GM18507 (cell line): ENCODE data around the gene CREG2.
"Not testable (repeated sequence)": the region's sequence is repeated elsewhere in the genome, so short reads cannot be mapped to it uniquely, and the experiment has no call there.

Experiments
- DNase-seq: peaks from one replicate; pipeline ENCODE4 v3.0.0; 2011; ENCODE audit warnings: low read depth; ENCODE audit not compliant: insufficient read length; ENCODE audit errors: extremely low spot score
- FAIRE-seq: peaks from 2 replicates; lab custom pipeline; 2011; peaks lifted over from hg19 to GRCh38; lab: Jason Lieb, UNC

CREG2 gene

GRCh38 chr2:101327863-101328394 lies 59.4 kb downstream of the CREG2 start:
- DNase-seq (no peak), FAIRE-seq (no peak)

DNA sequence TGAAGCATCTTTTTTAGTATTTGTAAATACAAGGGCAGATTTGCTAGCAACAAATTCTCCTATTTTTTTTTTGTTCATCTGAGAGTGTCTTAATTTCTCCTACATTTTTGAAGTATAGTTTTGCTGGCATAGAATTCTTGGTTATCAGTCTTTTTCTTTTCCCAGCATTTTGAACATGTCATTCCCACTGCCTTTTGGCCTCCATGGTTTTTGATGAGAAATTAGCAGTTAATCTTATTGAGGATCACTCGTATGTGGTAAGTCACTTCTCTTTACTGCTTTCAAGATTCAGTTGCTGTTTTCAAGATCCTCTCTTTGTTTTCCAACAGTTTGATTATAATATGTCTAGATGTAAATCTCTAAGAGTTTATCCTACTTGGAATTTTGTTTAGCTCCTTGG lies 61.9 kb downstream of the CREG2 start:
- FAIRE-seq (no peak), DNase-seq (no peak)

GRCh38 chr2:101316568-101316967 lies 70.7 kb downstream of the CREG2 start:
- FAIRE-seq, DNase-seq: not testable (repeated sequence)

DNA sequence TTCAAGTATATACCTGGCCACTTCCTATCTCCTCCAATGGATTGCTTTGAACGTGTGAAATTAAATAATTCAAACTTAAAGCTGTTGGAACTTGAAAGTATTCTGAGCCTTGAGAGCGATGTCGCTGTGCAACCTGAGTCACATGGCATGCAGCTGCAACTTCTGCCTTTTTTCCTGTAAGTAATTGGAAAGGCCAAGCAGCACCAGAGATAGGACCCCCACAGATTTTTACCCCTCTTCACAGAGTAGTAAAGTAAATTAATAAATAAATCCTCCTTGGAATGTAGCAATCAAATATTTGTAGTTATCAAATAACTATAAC lies 75.6 kb downstream of the CREG2 start:
- DNase-seq, result no peak
- no peak for FAIRE-seq

DNA sequence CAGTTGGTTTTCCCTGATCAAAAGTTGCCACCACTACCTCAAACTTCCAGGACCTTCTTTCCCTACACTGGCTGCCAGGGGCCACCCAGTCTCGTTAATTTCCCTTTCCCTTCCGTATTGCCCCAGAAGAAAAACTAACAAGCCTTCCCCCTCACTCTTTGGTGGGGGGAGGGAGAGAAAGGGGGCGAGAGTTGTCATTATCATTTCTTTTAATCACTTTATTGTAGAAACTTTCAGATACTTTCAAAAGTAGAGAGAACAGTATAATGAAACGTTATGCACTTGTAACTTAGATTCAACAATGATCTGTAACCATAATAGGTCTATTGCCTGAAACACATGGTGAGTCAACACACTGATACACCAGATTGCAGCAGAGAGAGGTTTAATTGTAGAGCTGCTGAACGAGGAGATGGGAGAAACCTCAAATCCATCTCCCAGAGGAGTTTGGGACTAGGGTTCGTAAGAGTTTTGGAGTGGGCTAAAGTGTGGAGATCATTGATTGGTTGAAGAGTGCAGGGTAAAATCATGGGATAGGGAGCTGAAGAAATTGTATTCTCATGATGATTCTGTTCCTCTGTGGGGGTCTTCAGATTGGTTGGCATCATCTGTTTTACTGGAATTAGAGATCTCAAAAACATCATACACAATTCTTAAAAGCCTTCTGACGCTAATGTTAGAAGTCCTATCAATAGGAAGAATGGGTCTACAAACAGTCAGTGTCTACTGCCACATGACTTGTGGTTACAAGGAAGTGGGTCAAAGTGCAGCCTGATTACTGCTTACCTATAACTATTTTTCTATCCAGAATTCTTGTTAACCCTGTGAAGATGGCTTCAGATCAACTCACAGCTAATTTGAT lies 76.2 kb downstream of the CREG2 start:
- DNase-seq, result no peak
- FAIRE-seq, result no peak

- no peak for FAIRE-seq
- no peak for DNase-seq
These were observed 77.0 kb downstream of the CREG2 start for GRCh38 chr2:101310090-101310833.

GRCh38 chr2:101308432-101309210 lies 78.7 kb downstream of the CREG2 start, which contains the start of gene RNF149:
Gene RNF149, minus strand, starts transcription at chr2:101308701. Its CDS starts 113 bp downstream, at chr2:101308588.
- DNase-seq, result peak; percentile 92
- FAIRE-seq, result peak; percentile 83

DNA sequence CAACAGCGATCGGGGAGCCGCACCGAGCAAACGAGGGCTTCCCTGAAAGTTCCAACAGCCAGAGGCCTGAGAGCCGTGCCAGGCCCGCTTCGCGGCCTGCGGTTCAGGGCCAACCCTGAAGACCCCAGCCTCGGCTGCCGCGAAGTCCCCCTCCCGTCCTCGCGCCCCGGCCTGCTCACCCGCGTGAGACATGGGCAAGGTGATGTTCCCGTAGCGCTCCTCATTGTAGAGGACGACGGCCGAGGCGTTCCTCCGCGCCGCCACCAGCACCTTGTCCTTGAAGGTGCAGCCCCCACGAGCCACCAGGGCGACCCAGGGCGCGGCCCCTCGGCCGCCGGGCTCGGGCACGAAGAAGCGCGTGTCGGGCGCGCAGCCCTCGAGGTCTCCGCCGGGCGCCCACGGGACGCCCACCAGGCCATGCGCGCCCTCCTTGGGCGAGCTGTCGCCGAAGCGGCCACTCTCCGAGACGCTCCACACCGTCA lies 79.3 kb downstream of the CREG2 start:
- no peak for FAIRE-seq

DNA sequence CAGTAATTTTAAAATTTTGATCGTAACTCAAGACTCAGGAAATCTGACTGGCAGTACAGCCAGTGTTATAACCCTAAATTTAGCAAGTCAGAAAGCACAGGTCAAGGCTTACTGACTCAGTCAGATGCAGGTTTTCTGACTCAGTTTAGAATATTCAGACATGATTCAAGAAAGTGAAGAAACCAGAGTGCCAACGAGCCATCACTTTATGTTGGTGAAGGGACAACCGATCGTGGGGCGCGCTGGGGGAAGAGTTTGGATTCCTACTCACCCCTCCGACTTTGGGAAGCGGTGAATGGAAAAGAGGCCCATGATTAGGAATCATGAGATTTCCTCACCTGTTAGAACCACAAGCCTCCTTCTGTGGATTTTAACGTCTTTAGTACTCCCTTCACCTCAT lies 79.8 kb downstream of the CREG2 start:
- DNase-seq (no peak), FAIRE-seq (no peak)

More for the DNA sequence above, 79.3 kb downstream of the CREG2 start:
- DNase-seq, result no peak

GRCh38 chr2:101306410-101306809 lies 80.9 kb downstream of the CREG2 start:
- DNase-seq (no peak), FAIRE-seq (no peak)

GRCh38 chr2:101305492-101306078 lies 81.7 kb downstream of the CREG2 start:
- FAIRE-seq (no peak), DNase-seq (no peak)

DNA sequence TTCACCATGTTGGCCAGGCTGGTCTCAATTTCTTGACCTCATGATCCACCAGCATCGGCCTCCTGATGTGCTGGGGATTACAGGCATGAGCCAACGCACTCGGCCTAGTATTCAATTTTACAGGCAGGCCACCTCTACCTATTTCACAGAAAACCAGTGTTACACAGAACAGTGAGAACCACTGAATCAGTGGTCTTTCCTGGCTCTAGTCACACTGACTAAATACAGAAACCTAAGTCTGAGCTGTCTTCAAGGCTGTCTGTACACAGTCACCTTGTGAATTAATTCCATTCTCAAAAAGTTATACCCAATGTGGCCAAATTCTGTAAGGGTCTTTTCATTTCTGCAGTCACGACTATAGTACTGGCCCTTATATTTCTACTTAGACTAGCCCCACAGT lies 82.3 kb downstream of the CREG2 start:
- DNase-seq (no peak), FAIRE-seq (no peak)

DNA sequence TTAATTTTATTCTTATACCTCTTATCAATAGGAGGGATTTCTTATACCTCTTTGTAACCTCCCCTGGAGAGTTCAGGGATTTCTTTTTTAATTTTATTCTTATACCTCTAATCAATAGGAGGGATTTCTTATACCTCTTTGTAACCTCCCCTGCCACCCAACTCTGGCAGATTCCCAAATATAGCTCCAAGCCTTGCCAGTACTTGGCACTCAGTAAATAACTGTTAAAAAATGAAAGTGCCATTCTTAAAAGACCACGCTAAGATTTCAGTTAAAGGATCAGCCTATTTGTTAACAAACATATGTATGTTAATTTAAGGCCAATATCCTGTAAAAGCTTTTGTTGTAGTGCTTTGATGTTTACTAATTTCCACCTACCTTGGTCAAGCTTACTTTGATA lies 83.6 kb downstream of the CREG2 start:
- DNase-seq, result no peak
- no peak for FAIRE-seq

GRCh38 chr2:101302016-101302415 lies 85.3 kb downstream of the CREG2 start:
- DNase-seq (no peak), FAIRE-seq (no peak)

DNA sequence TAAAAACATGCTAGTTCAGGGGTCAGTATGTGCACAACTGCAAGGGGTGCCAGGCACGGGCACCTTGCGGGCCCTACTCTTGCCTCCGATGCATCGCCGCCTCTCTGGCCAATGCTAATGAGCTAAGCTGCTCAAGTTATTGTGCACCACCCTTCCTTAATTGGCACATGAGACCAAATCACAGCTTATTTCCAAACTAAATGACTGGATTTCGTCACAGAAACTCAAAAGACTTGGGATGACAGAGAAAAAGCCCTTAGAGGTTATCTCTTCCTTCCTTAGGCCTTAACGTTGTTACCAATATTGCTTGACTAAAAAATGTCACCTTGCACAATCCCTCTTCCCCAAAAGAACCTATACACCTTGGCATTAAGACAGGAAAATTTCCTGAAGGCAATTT lies 86.5 kb downstream of the CREG2 start:
- FAIRE-seq (no peak), DNase-seq (no peak)

DNA sequence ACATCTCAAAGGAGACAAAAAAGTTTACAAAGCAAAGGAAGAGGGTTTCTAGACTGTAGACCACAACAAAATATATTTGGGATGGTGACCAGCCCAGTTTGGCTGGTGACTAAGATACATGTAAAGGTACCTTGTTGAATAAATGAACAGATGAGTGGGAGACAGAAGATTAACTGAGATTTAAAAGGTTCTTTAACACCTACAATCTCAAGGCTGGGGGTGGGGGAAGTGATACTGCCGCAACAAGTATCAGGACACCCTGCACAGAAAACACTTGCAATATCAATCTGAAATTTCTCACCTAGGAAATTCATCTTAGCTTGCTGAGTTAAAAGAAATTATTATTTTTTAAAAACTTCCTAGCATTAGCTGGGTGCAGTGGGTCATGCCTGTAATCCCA lies 87.1 kb downstream of the CREG2 start:
- DNase-seq (no peak), FAIRE-seq (no peak)

GRCh38 chr2:101299604-101300003 lies 87.7 kb downstream of the CREG2 start:
- FAIRE-seq (no peak), DNase-seq (no peak)

- FAIRE-seq, result no peak
- no peak for DNase-seq
These were observed 89.9 kb downstream of the CREG2 start for GRCh38 chr2:101297383-101297782.

- FAIRE-seq, result no peak
- DNase-seq, result no peak
These were observed 90.9 kb downstream of the CREG2 start for GRCh38 chr2:101296371-101296770.
